ENCODE results near the gene TTR.

The TTR gene

GRCh38 chr18:31581498-31582197, 10.0 kb upstream of the TTR start:
- no peak for DNase-seq

- DNase-seq, result no peak
Observed at GRCh38 chr18:31583185-31583854, 8.4 kb upstream of the TTR start.

- no peak for DNase-seq
Observed at GRCh38 chr18:31585991-31586390, 5.7 kb upstream of the TTR start.

GRCh38 chr18:31586616-31587015, 5.1 kb upstream of the TTR start:
- no peak for DNase-seq

GRCh38 chr18:31587529-31587928, 4.1 kb upstream of the TTR start:
- no peak for DNase-seq

- DNase-seq, result no peak
Observed at GRCh38 chr18:31590570-31590969, 1.1 kb upstream of the TTR start.

- DNase-seq, result no peak
Observed at GRCh38 chr18:31591113-31591512, 564 bp upstream of the TTR start.

- no peak for DNase-seq
Observed at GRCh38 chr18:31592506-31593157, 955 bp downstream of the TTR start.

- no peak for DNase-seq
Observed at GRCh38 chr18:31595121-31595771, 3.6 kb downstream of the TTR start.

GRCh38 chr18:31596081-31596872, 4.6 kb downstream of the TTR start:
- DNase-seq, result no peak

GRCh38 chr18:31598021-31598805, 6.5 kb downstream of the TTR start:
- DNase-seq, result no peak

- no peak for DNase-seq
Observed at GRCh38 chr18:31603315-31603714, 11.6 kb downstream of the TTR start.

GRCh38 chr18:31606265-31606664, 14.6 kb downstream of the TTR start:
- no peak for DNase-seq

- no peak for DNase-seq
Observed at GRCh38 chr18:31607384-31607783, 15.7 kb downstream of the TTR start.

- DNase-seq, result no peak
Observed at GRCh38 chr18:31609886-31610285, 18.2 kb downstream of the TTR start.

GRCh38 chr18:31610286-31611205, 18.9 kb downstream of the TTR start:
- no peak for DNase-seq

GRCh38 chr18:31611511-31611910, 19.8 kb downstream of the TTR start:
- no peak for DNase-seq

GRCh38 chr18:31612124-31612523, 20.4 kb downstream of the TTR start:
- no peak for DNase-seq

GRCh38 chr18:31614044-31614443, 22.4 kb downstream of the TTR start:
- DNase-seq, result no peak

- no peak for DNase-seq
Observed at GRCh38 chr18:31616586-31616985, 24.9 kb downstream of the TTR start.

Measured in CD4-positive, alpha-beta T cell treated with Interleukin-21 for 1 hour (primary cell).